Mucosa of rectum (tissue), 2 donors: ENCODE results near the gene HACD1.
"Not testable (repeated sequence)": the region's sequence is repeated elsewhere in the genome, so short reads cannot be mapped to it uniquely, and the experiment has no call there.

Experiments
- H3K27ac ChIP-seq, 2 donors: one replicate each; pipeline ENCODE4 v1.7.0; 2013; ENCODE audit warnings: inconsistent platforms in 2 of 2, low read depth in 2 of 2, low read length in 2 of 2
- H3K27me3 ChIP-seq, 2 donors: one replicate each; pipeline ENCODE4 v1.7.0; 2013; ENCODE audit warnings: low read length in 2 of 2; ENCODE audit not compliant: control insufficient read depth in 2 of 2, insufficient read depth in 2 of 2
- H3K36me3 ChIP-seq, 2 donors: one replicate each; pipeline ENCODE4 v1.7.0; 2013; ENCODE audit warnings: low read length in 2 of 2; ENCODE audit not compliant: control insufficient read depth in 2 of 2, insufficient read depth in 2 of 2
- H3K4me1 ChIP-seq, 2 donors: one replicate each; pipeline ENCODE4 v1.7.0; 2013; ENCODE audit warnings: low read length in 2 of 2, mild to moderate bottlenecking in 1 of 2; ENCODE audit not compliant: control insufficient read depth in 2 of 2, insufficient read depth in 2 of 2
- H3K4me3 ChIP-seq, 2 donors: one replicate each; pipeline ENCODE4 v1.7.0; 2013; ENCODE audit warnings: low read length in 2 of 2
- H3K9ac ChIP-seq, 2 donors: one replicate each; pipeline ENCODE4 v1.7.0; 2013; ENCODE audit warnings: low read length in 2 of 2, low read depth in 1 of 2, mild to moderate bottlenecking in 1 of 2
- H3K9me3 ChIP-seq, 2 donors: one replicate each; pipeline ENCODE4 v1.7.0; 2013; ENCODE audit warnings: low read length in 2 of 2; ENCODE audit not compliant: control insufficient read depth in 2 of 2
- donor health status: healthy.
- donor health status: Normal muscosa, but diverticular disease.

HACD1 gene

DNA sequence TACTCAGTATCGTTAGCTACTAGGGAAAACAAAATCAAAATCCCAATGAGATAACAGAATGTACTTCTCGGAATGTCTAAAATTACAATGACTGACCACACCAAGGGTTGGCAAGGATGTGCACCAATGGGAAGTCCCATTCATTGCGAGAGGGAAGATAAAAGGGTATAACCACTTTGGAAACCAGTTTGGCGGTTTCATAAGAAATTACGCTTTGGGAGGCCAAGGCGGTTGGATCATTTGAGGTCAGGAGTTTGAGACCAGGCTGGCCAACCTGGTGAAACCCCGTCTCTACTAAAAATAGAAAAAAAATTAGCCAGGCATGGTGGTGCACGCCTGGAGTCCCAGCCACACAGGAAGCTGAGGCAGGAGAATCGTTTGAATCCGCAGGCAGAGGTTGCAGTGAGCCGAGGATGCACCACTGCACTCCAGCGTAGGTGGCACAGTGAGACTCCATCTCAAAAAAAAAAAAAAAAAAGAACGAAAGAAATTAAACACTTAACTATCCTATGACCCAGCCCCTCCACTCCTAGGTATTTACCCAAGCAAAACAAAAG, 7.6 kb downstream of the HACD1 start:
- Histone ChIP-seq H3K27me3 (no peaks in the 10 kb centered on the region), H3K27ac (no peak overlapping the region), H3K36me3 (no peaks in the 10 kb centered on the region), H3K4me1 (no peaks in the 10 kb centered on the region), H3K9me3 (no peaks in the 10 kb centered on the region), H3K9ac (no peak overlapping the region), H3K4me3 (no peak overlapping the region)

DNA sequence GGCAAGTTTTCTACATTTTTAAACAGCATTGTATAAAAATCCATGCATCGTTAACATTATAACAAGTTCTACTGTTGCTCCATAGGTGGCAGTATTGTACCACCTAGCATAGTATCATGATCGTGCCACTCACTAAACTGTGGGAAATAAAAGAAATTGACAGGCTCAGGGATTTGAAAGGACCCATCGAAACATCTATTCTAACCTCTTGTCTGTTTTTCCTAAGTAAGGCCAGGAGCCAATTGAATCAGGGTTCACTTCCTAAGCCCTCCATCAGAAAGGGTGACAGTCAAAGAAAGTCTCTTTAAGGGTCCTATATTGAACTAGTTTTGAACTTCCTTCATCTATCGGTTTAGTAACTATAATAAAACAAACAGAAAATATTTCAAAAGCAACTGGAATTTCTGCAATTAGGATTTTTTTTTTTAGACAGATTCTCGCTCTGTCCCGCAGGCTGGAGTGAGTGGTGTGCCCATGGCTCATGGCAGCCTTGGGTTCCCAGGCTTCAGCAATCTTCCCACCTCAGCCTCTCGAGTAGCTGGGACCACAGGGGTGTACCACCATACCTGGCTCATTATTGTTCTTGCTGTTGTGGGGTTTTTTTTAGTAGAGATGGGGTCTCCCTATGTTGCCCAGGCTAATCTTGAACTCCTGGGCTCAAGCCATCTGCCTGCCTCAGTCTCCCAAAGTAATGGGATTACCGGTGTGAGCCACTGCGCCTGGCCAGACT, 9.4 kb downstream of the HACD1 start:
- H3K4me1 ChIP-seq = no peaks in the 10 kb centered on the region
- H3K27ac ChIP-seq = no peak overlapping the region
- H3K36me3 ChIP-seq = no peaks in the 10 kb centered on the region
- no peak overlapping the region for H3K9ac ChIP-seq
- H3K4me3 ChIP-seq = no peak overlapping the region
- H3K27me3 ChIP-seq = no peaks in the 10 kb centered on the region
- H3K9me3 ChIP-seq = no peaks in the 10 kb centered on the region

DNA sequence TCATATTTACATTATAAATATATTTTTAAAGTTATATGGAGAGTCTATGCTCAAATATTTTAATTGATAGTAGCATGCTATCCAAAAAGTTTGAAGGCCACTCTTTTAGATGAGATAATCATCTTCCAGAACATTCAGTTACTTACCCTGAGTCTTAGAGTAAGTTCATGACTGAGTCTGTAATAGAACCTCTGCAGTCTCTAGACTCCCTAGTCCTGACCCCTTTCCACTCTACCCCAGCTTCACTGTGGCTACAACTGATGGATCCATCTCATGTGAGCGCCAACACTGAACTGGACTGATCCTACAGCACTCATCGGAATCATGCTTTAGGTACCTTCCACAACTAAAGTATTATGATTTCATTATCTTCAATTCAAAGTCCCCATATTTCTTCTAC, 10.1 kb downstream of the HACD1 start:
- no peaks in the 10 kb centered on the region for H3K27me3 ChIP-seq
- no peak overlapping the region for H3K4me3 ChIP-seq
- H3K27ac ChIP-seq = no peak overlapping the region
- no peaks in the 10 kb centered on the region for H3K4me1 ChIP-seq
- H3K9me3 ChIP-seq = no peaks in the 10 kb centered on the region
- no peak overlapping the region for H3K9ac ChIP-seq
- H3K36me3 ChIP-seq = no peaks in the 10 kb centered on the region

DNA sequence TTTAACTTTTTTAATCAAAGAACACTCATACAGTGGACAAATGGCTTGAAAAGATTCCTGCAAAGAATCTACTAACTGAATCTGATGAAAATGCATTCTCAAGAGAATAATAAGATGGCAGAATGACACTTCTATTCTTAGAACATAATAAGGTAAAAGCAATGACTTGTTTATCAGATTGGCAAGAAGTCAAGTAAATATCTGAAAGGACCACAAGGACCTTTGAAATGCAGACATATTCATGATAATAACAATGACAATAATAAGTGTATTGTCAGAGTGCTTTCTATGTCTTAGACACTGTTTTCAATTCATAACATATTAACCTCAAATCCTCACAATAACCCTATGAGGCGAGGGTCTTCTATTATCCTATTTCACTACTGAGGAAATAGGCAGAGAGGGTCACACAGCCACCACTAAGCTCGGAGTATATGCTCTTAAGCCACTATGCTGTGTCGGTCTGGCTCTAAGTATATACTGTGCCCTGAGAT, 10.6 kb downstream of the HACD1 start:
- no peak overlapping the region for H3K4me3 ChIP-seq
- no peaks in the 10 kb centered on the region for H3K36me3 ChIP-seq
- no peak overlapping the region for H3K9ac ChIP-seq
- H3K9me3 ChIP-seq = no peaks in the 10 kb centered on the region
- no peaks in the 10 kb centered on the region for H3K27me3 ChIP-seq
- no peak overlapping the region for H3K27ac ChIP-seq
- no peaks in the 10 kb centered on the region for H3K4me1 ChIP-seq

DNA sequence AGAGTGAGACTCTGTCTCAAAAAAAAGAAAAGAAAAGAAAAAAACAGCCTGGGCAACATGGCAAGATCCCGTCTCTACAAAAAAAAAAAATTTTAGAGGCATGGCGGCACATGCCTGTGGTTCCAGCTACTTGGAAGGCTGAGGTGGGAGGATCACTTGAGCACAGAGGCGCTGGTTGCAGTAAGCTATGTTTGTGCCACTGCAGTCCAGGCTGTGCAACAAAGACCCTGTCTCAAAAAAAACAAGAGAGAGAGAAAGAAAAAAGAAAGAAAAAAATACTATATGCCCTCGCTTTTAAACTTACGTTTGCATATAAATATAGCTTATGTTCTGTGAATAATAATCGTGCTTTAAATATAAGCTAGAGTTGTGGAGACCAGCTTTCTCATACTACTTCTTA, 11.2 kb downstream of the HACD1 start:
- Histone ChIP-seq H3K27ac (no peak overlapping the region), H3K9ac (no peak overlapping the region), H3K36me3 (no peaks in the 10 kb centered on the region), H3K27me3 (no peaks in the 10 kb centered on the region), H3K4me3 (no peak overlapping the region), H3K4me1 (no peaks in the 10 kb centered on the region), H3K9me3 (no peaks in the 10 kb centered on the region)

DNA sequence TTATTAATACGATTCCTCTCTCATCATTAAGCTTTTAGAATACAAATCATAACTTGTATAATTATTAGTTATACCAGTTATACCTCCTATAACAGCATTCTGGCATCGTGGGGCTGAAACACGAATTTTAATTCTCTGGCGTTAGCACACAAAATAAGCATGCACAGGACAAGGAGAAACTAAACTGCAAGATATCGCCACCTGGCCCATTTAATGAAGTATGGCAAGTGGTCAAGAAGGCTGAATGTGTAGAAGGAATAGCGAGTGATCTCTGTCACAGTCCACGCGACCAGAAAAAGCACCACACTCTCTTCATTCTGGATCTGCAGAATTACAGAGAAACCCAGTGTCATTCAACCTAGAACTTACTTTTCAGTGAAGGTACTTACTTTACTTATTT, 18.1 kb downstream of the HACD1 start:
- Histone ChIP-seq H3K4me1 (no peaks in the 10 kb centered on the region), H3K36me3 (no peaks in the 10 kb centered on the region), H3K4me3 (no peak overlapping the region), H3K27ac (no peak overlapping the region), H3K27me3 (no peaks in the 10 kb centered on the region), H3K9me3 (no peaks in the 10 kb centered on the region), H3K9ac (no peak overlapping the region)

DNA sequence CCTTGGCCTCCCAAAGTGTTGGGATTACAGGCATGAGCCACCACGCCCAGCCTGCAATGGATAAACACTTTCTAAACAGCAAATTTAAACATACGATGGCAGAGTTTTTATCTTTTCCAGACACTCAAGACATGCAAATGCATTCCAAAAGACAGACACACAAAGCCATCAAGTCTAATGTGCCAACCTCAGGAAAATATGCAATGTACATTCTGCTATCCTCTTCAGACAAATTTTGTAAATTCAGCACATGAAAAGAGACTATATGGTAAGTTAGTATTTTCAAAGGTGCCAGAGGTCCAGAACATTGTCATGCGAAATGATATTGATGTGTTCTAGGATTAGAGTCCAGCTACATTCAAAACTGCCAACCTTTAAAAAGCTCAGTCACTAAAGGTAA, 19.8 kb downstream of the HACD1 start:
- Histone ChIP-seq H3K4me1 (no peaks in the 10 kb centered on the region), H3K27ac (no peak overlapping the region), H3K9ac (no peak overlapping the region), H3K27me3 (no peaks in the 10 kb centered on the region), H3K4me3 (no peak overlapping the region), H3K36me3 (no peaks in the 10 kb centered on the region), H3K9me3 (no peaks in the 10 kb centered on the region)

DNA sequence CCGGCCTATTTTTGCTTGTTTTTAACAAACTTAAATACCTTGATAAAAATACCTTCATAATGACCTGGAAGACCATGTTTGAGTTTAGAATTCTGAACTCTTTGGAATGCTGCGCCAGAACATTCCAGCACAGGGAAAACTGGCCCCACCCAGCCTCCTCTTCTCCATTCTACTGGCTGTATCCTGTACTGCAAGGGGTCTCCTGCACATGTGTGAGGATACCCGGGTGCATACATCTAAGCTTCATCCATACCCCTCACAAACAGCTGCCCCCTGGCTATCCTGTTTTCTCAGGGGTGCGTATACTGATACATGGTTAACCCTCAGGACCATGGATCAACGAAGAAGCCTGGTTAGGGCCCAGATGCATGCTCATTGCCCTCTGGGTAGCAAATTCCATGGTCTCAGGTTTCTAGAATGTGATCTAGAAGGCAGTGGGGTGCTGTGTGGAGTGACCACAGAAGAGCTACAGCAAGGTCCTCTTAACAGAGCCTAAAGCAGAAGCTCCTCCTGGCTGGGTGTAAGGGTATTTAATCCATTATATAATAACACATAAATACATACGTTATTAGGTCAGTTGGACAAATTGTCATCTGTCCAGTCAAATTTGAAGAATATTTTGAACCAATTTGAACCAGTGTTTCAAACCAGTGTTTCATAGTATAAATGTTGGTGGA, 26.1 kb downstream of the HACD1 start:
- H3K36me3 ChIP-seq = no peaks in the 10 kb centered on the region
- H3K9ac ChIP-seq = no peak overlapping the region
- no peaks in the 10 kb centered on the region for H3K4me1 ChIP-seq
- no peaks in the 10 kb centered on the region for H3K27me3 ChIP-seq
- no peaks in the 10 kb centered on the region for H3K9me3 ChIP-seq
- H3K4me3 ChIP-seq = no peak overlapping the region
- H3K27ac ChIP-seq = no peak overlapping the region

DNA sequence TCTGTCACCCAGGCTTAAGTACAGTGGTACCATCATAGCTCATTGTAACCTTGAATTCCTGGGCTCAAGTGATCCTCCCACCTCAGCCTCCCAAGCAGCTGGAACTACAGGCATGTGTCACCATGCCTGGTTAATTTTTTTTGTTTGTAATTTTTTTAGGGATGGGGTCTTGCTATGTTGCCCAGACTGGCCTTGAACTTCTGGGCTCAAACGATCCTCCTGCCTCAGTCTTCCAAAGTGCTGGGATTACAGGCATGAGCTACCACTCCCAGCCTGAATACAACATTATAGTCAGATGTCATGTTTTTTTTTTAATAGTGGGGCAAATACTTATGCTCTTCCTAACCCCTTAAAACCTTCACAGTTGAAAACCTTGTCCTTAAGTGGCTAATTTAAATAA, 27.9 kb downstream of the HACD1 start:
- not testable (repeated sequence) for H3K9ac ChIP-seq, H3K27ac ChIP-seq, H3K27me3 ChIP-seq, H3K4me3 ChIP-seq, H3K36me3 ChIP-seq, H3K9me3 ChIP-seq, H3K4me1 ChIP-seq

DNA sequence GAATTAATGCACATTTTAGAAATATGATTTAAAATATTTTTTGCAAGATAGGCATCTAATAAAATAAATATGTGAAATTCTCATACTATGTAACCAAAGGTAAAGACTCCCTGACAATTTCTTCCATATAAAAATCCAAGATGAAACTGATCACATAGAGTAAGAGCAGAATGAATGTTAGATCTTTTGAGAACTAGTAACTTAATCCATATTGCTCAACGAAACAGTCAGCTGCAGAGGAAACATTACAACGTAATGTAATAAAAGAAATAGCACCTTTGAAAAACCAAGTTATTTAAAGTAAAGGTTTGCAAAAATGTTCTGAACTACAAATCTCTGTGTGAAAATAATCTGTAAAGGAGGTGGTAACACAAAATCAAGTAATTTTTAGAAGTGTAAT, 28.8 kb downstream of the HACD1 start:
- Histone ChIP-seq H3K27me3 (no peaks in the 10 kb centered on the region), H3K4me3 (no peak overlapping the region), H3K9me3 (no peaks in the 10 kb centered on the region), H3K36me3 (no peaks in the 10 kb centered on the region), H3K27ac (no peak overlapping the region), H3K9ac (no peak overlapping the region), H3K4me1 (no peaks in the 10 kb centered on the region)
